NCI-H128 (cell line): ENCODE results near the gene AZU1.
"Not testable (repeated sequence)": the region's sequence is repeated elsewhere in the genome, so short reads cannot be mapped to it uniquely, and the experiment has no call there.

Experiments
- DNase-seq: peaks from one replicate; lab custom pipeline; 2025; ENCODE audit not compliant: unreplicated experiment; lab: John Stamatoyannopoulos, UW

The AZU1 gene

DNA sequence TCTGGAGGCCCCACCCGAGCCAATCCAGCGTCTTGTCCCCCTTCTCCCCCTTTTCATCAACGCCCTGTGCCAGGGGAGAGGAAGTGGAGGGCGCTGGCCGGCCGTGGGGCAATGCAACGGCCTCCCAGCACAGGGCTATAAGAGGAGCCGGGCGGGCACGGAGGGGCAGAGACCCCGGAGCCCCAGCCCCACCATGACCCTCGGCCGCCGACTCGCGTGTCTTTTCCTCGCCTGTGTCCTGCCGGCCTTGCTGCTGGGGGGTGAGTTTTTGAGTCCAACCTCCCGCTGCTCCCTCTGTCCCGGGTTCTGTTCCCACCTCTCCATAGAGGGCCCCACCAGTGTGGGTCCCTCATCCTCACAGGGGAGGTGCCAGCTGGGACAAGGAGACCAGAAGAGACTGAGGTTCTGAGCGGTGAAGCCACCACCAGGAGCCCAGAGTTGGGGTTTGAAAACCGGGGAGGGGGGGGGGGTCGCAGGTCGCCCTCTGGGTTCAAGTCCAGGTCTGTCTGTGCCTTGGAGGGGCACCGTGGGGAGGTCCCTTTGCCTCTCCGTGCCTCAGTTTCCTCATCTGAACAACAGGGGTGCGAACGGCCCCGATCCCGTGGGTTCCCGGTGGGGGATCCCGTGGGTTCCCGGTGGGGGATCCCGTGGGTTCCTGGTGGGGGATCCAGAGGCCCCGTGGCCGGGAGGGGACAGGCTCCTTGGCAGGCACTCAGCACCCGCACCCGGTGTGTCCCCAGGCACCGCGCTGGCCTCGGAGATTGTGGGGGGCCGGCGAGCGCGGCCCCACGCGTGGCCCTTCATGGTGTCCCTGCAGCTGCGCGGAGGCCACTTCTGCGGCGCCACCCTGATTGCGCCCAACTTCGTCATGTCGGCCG, 24.7 kb downstream of the AZU1 start, which contains the start of gene ELANE:
Gene ELANE, plus strand, starts transcription at position 168 of the 878 bp plus-strand sequence. Its CDS starts 26 bp downstream, at position 194.
- no peak for DNase-seq

- no peak for DNase-seq
Measured at GRCh38 chr19:853014-853585, 25.5 kb downstream of the AZU1 start.

- not testable (repeated sequence) for DNase-seq
Measured at GRCh38 chr19:853614-854220, 26.1 kb downstream of the AZU1 start.

GRCh38 chr19:854549-854948, 26.9 kb downstream of the AZU1 start:
- DNase-seq, result no peak

DNA sequence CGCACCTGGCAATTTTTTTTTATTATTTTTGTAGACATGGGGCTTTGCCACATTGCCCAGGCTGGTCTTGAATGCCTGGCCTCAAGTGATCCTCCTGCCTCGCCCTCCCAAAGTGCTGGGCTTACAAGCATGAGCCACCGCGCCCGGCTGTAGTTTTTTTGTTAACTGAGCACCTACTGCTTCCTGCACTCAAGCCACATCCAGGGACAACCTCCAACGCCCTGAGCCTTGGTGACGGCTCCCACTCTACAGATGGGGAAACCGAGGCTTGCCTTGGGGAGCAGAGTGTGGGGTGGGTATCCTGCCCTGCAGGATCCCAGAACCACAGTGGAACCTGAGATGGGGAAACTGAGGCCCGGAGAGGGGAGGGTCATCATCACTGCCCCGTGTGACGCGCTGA, 27.5 kb downstream of the AZU1 start:
- no peak for DNase-seq

DNA sequence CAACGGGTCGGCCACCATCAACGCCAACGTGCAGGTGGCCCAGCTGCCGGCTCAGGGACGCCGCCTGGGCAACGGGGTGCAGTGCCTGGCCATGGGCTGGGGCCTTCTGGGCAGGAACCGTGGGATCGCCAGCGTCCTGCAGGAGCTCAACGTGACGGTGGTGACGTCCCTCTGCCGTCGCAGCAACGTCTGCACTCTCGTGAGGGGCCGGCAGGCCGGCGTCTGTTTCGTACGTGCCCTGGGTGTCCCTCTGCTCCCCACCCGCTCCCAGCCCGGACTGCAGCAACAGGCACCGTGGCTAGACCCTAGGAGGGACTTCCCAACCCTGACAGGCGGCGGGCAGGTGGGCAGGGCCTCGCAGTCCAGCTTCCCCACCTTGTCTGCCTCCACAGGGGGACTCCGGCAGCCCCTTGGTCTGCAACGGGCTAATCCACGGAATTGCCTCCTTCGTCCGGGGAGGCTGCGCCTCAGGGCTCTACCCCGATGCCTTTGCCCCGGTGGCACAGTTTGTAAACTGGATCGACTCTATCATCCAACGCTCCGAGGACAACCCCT, 28.0 kb downstream of the AZU1 start:
- no peak for DNase-seq

DNA sequence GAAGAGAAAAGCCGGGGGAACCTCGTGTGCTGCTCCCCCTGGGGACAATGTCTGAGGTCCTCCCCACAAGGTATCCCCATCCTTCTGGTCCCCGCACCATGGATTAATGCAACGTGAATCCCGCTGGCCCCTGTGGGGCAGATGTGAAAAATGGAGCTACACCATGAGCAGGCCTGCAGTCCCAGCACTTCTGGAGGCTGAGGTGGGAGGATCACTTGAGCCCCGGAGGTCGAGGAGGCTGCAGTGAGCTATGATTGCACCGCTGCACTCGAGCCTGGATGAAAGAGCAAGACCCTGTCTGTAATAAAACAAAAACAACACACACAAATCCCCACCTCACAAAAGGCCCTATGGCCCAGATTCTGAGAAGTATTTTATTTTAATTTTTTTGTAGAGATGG, 30.6 kb downstream of the AZU1 start:
- DNase-seq, result no peak

DNA sequence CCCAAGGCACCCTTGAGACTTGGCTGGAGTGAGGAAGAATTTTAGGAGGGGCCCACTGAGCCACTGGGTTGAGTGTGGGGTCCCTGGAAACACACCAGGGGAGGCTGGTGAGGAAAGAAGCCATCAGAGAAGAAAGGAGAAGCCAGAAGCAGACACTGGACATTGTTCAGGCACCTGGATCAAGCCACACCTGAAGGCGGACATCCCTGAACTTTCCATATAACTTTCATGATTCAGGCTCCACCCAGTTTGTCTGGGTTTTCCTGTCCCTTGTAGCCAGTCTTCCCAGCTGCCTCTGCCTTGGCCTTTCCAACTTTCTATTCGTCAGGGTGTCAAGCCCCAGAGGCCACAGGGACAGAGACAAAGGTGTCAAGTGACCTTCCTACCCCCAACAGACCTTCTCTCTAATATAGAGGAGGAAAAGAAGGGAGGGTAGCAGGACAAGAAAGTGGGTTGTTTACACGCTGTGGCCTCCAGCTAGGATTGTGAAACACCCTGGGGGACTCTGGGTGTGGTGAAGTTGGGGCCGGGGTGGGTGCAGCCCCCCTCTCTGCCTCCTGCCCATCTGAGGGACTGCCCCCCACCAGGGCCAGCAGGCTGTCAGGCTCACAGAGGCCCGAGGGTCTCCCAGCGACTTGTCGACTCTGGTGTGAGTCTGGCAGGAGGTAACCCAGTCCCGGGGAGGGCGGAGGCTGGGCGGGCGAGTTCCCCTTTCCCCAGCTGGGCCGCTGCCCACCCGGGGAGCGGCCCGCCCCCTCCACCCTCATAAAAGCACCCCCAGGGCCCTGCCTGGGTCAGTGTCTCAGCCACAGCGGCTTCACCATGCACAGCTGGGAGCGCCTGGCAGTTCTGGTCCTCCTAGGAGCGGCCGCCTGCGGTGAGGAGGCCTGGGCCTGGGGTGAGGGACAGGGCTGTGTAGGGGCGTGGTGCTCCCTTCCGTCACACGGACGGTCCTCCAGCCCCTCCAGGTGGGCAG, 31.5 kb downstream of the AZU1 start, which contains the start of gene CFD:
Gene CFD, plus strand, starts transcription at position 797 of the 976 bp plus-strand sequence. Its CDS starts 26 bp downstream, at position 823.
- no peak for DNase-seq

GRCh38 chr19:861141-861755, 33.6 kb downstream of the AZU1 start:
- no peak for DNase-seq

DNA sequence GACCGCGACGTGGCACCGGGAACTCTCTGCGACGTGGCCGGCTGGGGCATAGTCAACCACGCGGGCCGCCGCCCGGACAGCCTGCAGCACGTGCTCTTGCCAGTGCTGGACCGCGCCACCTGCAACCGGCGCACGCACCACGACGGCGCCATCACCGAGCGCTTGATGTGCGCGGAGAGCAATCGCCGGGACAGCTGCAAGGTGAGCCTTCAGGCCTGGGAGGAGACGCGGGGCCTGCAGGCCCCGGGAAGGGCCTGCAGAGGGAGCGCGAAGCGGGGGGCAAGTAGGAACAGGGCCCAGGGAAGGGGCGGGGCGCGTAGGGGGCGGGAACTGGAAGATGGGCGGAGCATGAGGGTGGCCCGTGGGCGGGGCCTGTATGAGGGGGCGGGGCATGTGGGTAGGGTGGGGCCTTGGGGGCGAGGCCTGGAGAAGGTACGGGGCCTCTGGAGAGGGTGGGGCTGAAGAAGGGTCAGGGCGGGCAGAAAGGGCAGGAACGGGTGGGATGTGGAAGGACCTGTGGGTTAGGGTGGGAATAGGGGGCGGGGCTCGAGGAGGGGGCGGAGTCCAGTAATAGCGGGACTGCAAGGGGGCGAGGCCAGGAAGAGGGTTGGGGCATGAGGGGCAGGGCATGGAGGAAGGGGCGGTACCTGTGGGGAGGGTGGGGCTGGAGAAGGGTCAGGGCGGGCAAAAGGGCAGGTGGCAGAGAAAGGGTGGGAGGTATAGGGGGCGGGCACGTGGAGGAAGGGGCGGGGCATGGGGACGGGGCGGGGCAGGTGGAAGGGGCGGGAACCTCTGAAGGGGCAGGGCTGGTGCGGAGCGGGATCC, 34.3 kb downstream of the AZU1 start:
- no peak for DNase-seq

DNA sequence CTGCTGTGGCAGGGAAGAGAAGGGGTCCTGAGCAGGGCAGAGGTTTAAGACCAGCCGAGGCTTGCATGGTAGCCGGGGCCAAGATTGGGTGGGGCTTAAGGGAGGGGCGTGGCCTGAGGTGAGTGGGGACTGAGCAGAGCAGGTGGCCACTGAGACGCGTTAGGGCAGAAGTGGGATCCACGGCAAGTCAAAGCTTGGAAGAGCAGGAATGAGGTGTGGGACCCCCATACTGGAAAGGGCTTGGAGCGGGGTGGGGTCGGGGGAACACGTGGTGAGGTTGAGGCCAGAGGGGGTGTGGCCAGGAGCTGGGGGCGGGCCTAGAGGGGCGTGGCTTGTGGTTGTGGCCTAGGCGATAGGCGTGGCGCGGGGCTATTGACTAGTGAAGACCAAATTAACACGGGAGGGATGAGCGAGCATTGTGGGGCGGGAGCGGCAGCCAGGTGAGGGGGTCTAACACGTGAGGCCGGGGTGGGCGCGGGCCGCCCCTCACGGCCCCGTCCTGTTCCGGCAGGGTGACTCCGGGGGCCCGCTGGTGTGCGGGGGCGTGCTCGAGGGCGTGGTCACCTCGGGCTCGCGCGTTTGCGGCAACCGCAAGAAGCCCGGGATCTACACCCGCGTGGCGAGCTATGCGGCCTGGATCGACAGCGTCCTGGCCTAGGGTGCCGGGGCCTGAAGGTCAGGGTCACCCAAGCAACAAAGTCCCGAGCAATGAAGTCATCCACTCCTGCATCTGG, 35.1 kb downstream of the AZU1 start:
- DNase-seq, result no peak

GRCh38 chr19:863315-863620, 35.6 kb downstream of the AZU1 start:
- no peak for DNase-seq

DNA sequence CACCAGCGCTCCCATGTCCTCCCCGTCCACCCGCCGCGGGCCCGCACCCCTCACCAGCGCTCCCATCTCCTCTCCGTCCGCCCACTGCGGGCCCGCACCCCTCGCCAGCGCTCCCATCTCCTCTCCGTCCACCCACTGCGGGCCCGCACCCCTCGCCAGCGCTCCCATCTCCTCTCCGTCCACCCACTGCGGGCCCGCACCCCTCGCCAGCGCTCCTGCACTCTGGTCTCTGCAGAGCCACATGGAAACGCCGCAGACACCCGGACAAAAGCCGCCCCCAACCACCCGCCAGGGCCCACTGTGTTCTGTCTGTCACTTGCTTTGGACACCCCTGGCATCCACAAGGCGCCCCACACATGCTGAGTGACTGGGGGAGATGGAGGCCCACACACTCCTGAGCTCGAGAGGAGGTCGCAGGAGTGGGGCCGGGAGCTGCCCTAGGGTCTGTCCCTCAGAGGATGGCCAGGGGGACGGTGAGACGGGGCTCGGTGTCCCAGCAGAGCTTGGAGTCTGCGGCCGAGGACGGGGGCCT, 39.2 kb downstream of the AZU1 start:
- no peak for DNase-seq

GRCh38 chr19:867301-867793, 39.7 kb downstream of the AZU1 start:
- no peak for DNase-seq

- no peak for DNase-seq
Measured at GRCh38 chr19:867855-868457, 40.3 kb downstream of the AZU1 start.

DNA sequence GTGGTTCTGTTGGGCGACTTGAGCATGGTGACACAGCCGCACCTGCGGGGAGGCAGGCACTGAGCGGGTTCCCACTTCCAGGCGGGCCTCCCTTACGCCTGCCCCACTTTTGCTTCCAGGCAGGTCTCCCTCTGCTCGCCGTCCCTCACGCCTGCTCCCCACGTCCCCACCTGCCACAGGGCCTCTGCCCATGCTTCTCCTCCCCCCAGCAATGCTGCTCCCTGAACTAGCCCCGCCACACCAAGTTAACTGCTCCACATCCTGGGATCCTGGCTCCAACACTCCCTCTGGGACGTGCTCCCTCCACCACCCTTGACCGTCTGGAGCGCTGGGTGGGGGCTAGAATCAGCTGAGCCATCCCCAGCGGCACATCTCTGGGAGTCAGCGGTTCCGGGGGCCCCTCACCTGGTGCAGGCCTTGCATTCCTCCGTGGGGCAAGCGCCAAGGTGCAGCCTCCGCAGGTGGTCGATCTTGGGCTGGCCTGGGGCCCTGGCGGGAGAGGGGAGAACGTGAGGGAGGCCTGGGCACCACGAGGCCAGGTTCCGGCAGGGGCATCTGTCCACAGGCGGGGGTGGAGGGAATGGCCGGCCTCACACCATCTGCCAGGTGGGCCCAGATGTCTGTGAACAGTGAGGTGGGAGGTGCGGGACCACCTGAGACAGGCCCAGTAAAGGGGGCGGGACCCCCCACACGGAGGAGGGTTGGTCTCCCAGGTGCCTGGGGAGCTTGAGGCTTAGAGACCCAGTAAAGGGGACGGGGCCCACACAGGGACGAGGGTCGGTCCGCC, 41.0 kb downstream of the AZU1 start:
- no peak for DNase-seq
